Measurements from ENCODE around the gene KCNMB2.

The KCNMB2 gene

DNA sequence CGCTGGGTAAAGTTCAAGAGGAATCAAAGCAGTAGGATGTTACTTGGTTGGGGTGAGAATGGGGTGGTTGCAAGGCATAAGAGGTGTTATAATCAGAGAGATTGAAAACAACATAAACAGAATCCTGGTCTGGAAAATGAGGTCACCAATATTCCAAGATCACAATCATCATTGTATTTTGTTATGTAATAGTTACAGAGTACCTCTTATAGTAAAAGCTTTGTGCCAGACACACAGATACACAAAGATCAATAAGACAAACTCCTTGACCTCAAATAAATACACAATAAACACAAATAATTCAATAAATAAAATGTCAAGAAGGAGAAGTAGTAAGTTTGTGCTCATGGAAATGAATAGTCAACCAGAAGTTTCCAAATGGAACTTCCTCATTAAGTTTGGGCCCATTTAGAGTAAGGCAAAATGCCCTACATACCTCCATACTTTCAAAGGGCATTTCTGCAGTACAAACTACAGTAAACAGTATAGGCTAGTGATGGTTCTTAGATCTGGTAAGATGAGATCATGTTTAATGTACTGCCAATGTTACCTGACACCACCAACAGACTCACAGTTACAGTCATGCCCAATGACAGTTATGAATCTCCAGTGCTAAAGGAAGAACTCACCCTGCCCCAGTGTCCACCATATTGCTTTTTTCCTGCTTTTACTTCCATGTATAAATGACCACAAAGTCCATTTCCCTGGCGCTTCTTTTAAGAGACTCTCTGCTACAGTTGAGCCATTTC is 93.4 kb downstream of the KCNMB2 start:
- H3K9me3 ChIP-seq (ENCODE audit: control insufficient read depth, low read length) = no peaks in the 10 kb centered on the region
- no peaks in the 10 kb centered on the region for H3K4me1 ChIP-seq (ENCODE audit: control insufficient read depth, insufficient read depth, low read length)
- H3K27me3 ChIP-seq (ENCODE audit: control insufficient read depth, insufficient read depth, low read length) = no peaks in the 10 kb centered on the region
- H3K4me3 ChIP-seq (ENCODE audit: low read length) = no peak overlapping the region
- H3K36me3 ChIP-seq (ENCODE audit: control insufficient read depth, insufficient read depth, low read length) = no peaks in the 10 kb centered on the region
- no peak overlapping the region for H3K9ac ChIP-seq (ENCODE audit: low read length)

DNA sequence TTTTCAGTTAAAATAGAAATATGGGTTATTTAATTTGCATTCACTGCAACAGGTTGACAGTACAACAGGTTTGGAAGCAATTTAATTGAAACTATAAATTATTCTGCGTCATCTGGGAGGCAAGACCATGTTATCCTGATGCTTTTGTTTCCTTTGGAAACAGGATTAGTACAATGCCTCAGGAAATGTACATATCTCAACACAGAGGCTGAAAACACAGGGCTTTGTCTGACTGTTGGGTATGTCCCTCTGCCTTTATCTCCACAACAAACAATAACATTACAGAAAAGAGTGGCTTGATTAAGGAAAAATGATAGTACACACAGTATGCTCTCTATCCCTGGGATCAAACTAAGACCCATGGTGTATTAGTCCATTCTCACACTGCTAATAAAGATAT is 95.7 kb downstream of the KCNMB2 start:
- no peaks in the 10 kb centered on the region for H3K4me1 ChIP-seq (ENCODE audit: control insufficient read depth, insufficient read depth, low read length)
- H3K27me3 ChIP-seq (ENCODE audit: control insufficient read depth, insufficient read depth, low read length) = no peaks in the 10 kb centered on the region
- no peaks in the 10 kb centered on the region for H3K36me3 ChIP-seq (ENCODE audit: control insufficient read depth, insufficient read depth, low read length)
- no peaks in the 10 kb centered on the region for H3K9me3 ChIP-seq (ENCODE audit: control insufficient read depth, low read length)
- no peak overlapping the region for H3K9ac ChIP-seq (ENCODE audit: low read length)
- no peak overlapping the region for H3K4me3 ChIP-seq (ENCODE audit: low read length)

DNA sequence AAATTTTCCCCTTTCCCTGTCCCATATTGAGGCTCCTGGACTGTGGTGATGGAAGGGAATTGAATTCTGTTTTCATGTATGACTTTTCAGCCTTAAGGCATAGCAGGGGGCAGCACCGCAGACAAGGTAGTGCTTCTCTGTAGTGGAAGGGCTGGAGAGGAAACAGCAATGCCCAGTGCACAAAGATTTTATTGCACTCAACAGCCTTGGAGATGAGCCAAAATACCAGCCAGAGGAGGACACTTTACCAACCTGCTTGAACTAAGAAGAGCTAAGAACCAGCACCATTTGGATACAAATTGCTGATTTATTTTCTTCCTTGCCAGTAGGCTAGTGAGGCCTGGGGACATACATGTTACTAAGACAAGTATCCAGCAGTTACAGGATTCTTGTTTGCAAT is 98.7 kb downstream of the KCNMB2 start:
- Histone ChIP-seq H3K27me3 (ENCODE audit: control insufficient read depth, insufficient read depth, low read length) (no peaks in the 10 kb centered on the region), H3K4me1 (ENCODE audit: control insufficient read depth, insufficient read depth, low read length) (no peaks in the 10 kb centered on the region), H3K4me3 (ENCODE audit: low read length) (no peak overlapping the region), H3K9me3 (ENCODE audit: control insufficient read depth, low read length) (no peaks in the 10 kb centered on the region), H3K36me3 (ENCODE audit: control insufficient read depth, insufficient read depth, low read length) (no peaks in the 10 kb centered on the region), H3K9ac (ENCODE audit: low read length) (no peak overlapping the region)

DNA sequence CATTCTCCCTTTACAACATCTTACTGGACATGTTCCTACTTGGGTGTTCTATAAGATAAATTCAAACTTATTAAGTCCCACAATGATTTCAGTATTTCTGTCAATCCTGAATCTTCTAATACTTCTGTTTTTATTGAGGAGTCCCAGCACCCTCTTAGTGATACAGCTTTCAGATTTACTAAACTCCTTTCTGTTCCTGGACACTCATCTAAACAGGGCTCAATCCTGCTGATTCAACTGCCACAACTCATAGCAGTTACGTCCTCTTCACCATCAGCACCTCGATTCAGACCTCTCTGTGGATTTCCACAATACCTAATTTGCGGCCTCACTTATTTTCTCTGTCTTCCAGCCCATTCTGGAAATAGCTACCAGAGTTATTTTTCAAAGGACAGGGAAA is 101.6 kb downstream of the KCNMB2 start:
- H3K4me3 ChIP-seq (ENCODE audit: low read length) = no peak overlapping the region
- H3K4me1 ChIP-seq (ENCODE audit: control insufficient read depth, insufficient read depth, low read length) = no peaks in the 10 kb centered on the region

DNA sequence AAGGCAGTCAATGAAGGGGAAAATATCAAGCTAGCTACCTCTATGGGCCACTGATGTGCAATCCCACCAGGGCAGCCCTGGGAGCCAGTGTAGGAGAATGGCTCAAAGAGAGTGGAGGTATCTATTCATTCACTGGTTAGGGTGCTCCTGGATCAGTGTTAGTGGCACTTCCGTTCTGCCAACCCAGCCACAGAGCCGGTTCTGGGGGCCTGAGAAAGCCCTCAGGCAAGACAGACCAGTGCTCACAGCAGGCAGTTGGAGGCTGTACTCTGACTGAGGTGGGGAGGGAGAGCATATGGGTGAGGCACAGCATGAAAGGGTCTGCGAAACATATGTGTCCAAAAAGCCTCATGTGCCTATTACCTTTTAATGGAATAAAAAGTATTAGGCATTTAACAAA is 109.3 kb downstream of the KCNMB2 start:
- H3K27me3 ChIP-seq (ENCODE audit: control insufficient read depth, insufficient read depth, low read length) = no peaks in the 10 kb centered on the region
- H3K36me3 ChIP-seq (ENCODE audit: control insufficient read depth, insufficient read depth, low read length) = no peaks in the 10 kb centered on the region
- H3K9me3 ChIP-seq (ENCODE audit: control insufficient read depth, low read length) = no peaks in the 10 kb centered on the region
- no peaks in the 10 kb centered on the region for H3K4me1 ChIP-seq (ENCODE audit: control insufficient read depth, insufficient read depth, low read length)
- no peak overlapping the region for H3K4me3 ChIP-seq (ENCODE audit: low read length)
- no peak overlapping the region for H3K9ac ChIP-seq (ENCODE audit: low read length)

More for the DNA sequence above, 101.6 kb downstream of the KCNMB2 start:
- H3K27me3 ChIP-seq (ENCODE audit: control insufficient read depth, insufficient read depth, low read length) = no peaks in the 10 kb centered on the region
- no peaks in the 10 kb centered on the region for H3K9me3 ChIP-seq (ENCODE audit: control insufficient read depth, low read length)
- H3K36me3 ChIP-seq (ENCODE audit: control insufficient read depth, insufficient read depth, low read length) = no peaks in the 10 kb centered on the region
- H3K9ac ChIP-seq (ENCODE audit: low read length) = no peak overlapping the region

DNA sequence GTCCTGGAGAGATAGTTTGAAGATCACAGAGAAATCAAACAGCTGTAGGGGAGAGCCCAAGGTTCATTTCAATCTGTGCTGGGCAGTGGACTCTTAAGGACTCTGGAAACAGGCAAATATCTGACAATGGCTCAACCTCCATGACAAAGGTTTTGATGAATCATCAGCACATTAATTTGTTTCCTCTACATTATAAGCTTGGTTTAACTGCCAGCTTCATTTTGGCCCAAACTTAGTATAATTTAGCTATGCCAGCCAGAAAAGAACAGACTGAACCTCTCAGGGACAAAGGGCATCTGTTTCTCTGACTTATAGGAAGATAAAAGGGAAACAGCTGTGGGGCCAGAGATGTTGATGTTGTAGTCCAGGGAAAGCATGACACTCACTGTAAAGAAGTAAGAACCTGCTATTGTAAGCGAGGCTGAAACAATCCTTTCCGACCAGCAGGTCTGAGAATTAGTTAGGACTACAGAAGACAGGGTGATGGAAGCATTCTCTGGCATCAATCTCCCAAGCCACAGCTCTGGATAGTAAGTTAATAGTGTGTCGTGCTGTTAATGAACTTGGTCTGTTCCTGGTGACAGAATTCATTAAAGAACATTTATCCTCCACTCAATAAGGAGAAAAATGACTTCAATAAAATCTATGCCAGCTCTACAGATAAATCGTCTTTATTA is 110.1 kb downstream of the KCNMB2 start:
- Histone ChIP-seq H3K27me3 (ENCODE audit: control insufficient read depth, insufficient read depth, low read length) (no peaks in the 10 kb centered on the region), H3K9ac (ENCODE audit: low read length) (no peak overlapping the region), H3K9me3 (ENCODE audit: control insufficient read depth, low read length) (no peaks in the 10 kb centered on the region), H3K4me1 (ENCODE audit: control insufficient read depth, insufficient read depth, low read length) (no peaks in the 10 kb centered on the region), H3K4me3 (ENCODE audit: low read length) (no peak overlapping the region), H3K36me3 (ENCODE audit: control insufficient read depth, insufficient read depth, low read length) (no peaks in the 10 kb centered on the region)

DNA sequence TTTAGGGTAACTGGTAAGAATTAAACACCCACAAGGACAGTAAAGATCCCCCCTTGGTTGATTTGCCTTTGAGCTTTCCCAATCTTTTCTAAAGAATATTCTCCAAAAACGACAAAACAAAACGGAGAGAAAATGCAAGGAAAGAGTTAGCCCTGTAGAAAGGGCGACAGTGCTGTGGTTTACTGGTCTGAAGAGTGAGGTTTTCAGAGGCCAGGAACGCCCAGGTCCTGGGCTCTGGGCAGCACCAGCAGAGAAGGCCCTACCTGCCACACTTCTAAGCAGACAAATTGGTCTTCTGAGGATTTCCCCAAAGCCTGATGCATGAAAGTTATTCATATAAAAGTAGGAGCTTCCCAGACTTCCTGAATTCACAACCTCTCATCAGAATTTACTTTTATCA is 119.3 kb downstream of the KCNMB2 start:
- no peaks in the 10 kb centered on the region for H3K9me3 ChIP-seq (ENCODE audit: control insufficient read depth, low read length)
- H3K4me3 ChIP-seq (ENCODE audit: low read length) = no peak overlapping the region
- H3K27me3 ChIP-seq (ENCODE audit: control insufficient read depth, insufficient read depth, low read length) = no peaks in the 10 kb centered on the region
- H3K36me3 ChIP-seq (ENCODE audit: control insufficient read depth, insufficient read depth, low read length) = no peaks in the 10 kb centered on the region
- no peaks in the 10 kb centered on the region for H3K4me1 ChIP-seq (ENCODE audit: control insufficient read depth, insufficient read depth, low read length)
- H3K9ac ChIP-seq (ENCODE audit: low read length) = no peak overlapping the region

DNA sequence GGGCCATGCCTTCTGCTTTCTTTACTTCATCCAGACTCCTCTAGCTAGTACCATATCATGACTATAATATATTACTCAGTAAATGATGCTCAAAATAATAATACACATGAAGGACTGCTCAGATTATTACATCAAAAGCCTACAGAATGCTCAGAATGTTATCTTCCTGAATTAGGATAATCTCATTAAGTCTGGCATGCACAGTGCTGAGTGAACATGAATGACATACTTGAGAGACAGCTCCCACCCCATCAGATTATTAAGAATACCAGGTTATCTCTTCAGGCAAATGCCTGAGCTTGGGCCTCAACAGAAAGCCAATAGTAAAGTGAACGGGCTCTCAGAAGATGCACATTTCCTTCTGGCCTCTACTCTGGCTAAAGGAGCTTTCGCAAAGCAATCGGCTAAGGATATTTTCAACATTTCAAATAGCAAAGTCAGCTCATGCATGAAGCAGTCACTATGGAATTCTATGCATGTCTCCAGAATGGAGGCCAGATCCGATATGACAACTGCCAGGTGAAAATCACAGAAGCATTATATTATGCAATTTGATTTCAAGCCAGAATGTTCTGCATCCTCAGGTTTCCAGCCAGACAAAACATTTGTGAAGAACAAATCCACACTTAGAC is 122.6 kb downstream of the KCNMB2 start:
- Histone ChIP-seq H3K9me3 (ENCODE audit: control insufficient read depth, low read length) (no peaks in the 10 kb centered on the region), H3K4me3 (ENCODE audit: low read length) (no peak overlapping the region), H3K27me3 (ENCODE audit: control insufficient read depth, insufficient read depth, low read length) (no peaks in the 10 kb centered on the region), H3K36me3 (ENCODE audit: control insufficient read depth, insufficient read depth, low read length) (no peaks in the 10 kb centered on the region), H3K9ac (ENCODE audit: low read length) (no peak overlapping the region), H3K4me1 (ENCODE audit: control insufficient read depth, insufficient read depth, low read length) (no peaks in the 10 kb centered on the region)

DNA sequence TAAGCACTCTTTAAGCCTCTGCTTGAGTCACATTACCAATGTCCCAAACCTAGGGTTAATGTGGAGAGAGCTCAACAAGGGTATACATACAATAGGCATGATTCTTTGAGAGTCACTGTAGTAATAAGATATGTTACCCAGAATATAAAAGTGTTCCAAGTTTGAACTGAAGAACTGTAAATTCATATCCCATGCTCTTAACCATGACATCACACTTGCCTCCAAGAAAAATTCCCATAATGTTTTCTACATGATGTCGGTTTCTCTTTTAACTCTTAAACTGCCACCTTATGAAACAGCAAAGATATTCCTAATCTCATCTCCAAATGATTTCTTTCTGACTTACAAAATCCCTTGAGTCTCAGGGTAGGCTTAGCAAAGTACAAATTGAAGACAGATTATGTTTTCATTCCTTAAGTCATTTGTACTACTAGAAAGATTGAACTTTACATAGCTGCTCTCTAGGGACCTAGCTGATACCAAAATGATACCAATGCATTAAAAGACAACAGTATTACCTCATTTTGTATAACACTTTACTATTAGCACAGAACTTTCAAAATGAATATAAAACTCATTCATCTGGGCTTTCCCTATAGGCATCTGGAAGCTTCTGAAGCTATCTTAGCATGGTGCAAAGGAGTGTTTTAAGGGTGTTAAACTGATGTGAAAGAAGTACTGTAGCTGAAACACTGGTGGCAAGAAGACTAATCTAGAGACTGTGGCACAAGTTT is 127.1 kb downstream of the KCNMB2 start:
- Histone ChIP-seq H3K4me3 (ENCODE audit: low read length) (no peak overlapping the region), H3K9me3 (ENCODE audit: control insufficient read depth, low read length) (no peaks in the 10 kb centered on the region), H3K36me3 (ENCODE audit: control insufficient read depth, insufficient read depth, low read length) (no peaks in the 10 kb centered on the region), H3K27me3 (ENCODE audit: control insufficient read depth, insufficient read depth, low read length) (no peaks in the 10 kb centered on the region), H3K9ac (ENCODE audit: low read length) (no peak overlapping the region), H3K4me1 (ENCODE audit: control insufficient read depth, insufficient read depth, low read length) (no peaks in the 10 kb centered on the region)

DNA sequence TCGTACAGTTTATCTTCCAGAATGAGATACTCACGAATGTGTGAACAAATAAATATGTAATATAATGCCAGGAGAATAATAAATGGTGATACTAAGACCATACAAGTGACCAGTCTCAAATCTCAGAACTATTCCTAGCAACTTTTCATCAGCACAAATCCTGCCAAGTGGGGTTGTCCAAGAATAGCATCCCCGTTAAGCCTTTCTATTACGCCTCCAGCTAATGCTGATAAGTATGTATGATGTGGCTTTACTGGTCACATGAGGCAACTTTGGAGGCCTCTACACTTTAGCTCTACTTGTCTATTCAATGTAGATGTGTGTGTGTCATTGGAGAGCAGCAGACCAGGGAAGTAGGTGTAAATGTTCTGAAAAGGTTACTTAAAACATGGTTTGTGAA is 129.5 kb downstream of the KCNMB2 start:
- Histone ChIP-seq H3K36me3 (ENCODE audit: control insufficient read depth, insufficient read depth, low read length) (no peaks in the 10 kb centered on the region), H3K4me1 (ENCODE audit: control insufficient read depth, insufficient read depth, low read length) (no peaks in the 10 kb centered on the region), H3K9ac (ENCODE audit: low read length) (no peak overlapping the region), H3K27me3 (ENCODE audit: control insufficient read depth, insufficient read depth, low read length) (no peaks in the 10 kb centered on the region), H3K4me3 (ENCODE audit: low read length) (no peak overlapping the region), H3K9me3 (ENCODE audit: control insufficient read depth, low read length) (no peaks in the 10 kb centered on the region)

DNA sequence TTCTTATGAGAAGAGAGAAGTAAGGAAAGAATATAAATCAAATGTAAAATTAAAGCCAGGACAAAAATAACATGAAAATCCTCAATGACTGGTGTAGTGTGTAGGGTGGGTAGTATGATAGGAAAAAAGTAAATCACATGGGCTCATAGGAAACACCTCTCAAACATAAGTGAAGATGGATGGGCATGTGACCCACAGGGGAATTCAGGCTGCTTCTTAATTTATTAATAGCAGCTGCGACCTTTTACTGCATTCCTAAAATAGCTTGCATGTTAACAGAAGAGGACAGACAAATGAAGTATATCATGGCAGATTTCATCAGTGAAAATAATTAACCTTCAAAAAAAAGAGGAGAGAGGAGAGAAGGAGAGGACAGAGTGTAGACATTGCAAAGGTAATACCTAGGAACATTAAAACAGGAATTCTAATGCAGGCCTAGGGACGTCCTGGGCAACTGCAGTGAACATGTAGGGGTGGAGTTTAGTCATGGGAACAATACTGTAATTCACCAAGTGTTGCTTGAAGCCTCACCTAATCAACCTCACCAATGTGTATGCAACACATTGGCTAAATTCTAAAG is 132.9 kb downstream of the KCNMB2 start:
- Histone ChIP-seq H3K4me1 (ENCODE audit: control insufficient read depth, insufficient read depth, low read length) (peaks cover 12% of the 10 kb centered on the region), H3K36me3 (ENCODE audit: control insufficient read depth, insufficient read depth, low read length) (no peaks in the 10 kb centered on the region), H3K27me3 (ENCODE audit: control insufficient read depth, insufficient read depth, low read length) (no peaks in the 10 kb centered on the region), H3K9ac (ENCODE audit: low read length) (no peak overlapping the region), H3K9me3 (ENCODE audit: control insufficient read depth, low read length) (no peaks in the 10 kb centered on the region), H3K4me3 (ENCODE audit: low read length) (no peak overlapping the region)

Measured in mucosa of stomach (tissue), 1 donor.